HepG2 (cell line): ENCODE data around the gene BIRC5. TPM values are rescaled to one million over a fixed set of nuclear protein-coding genes. Genes with fewer than 3 reads are reported as not detected.

Source experiments
- ARHGAP35 ChIP-seq: sonication (generic); formaldehyde crosslinking; IDR thresholded peaks from 2 replicates; pipeline ENCODE4 v1.9.0; 2022; ENCODE audit warnings: mild to moderate bottlenecking, inconsistent platforms, moderate library complexity, missing genetic modification reagents, borderline replicate concordance
- ARID2 ChIP-seq: sonication (generic); formaldehyde crosslinking; IDR thresholded peaks from 2 replicates; pipeline ENCODE4 v1.8.1; 2022; ENCODE audit warnings: mild to moderate bottlenecking, missing genetic modification reagents, borderline replicate concordance
- DMAP1 ChIP-seq: IDR thresholded peaks from 2 replicates; pipeline ENCODE4 v1.6.1; 2016
- HOXA3 ChIP-seq: sonication (generic); formaldehyde crosslinking; IDR thresholded peaks from 2 replicates; pipeline ENCODE4 v1.5.0; 2020; ENCODE audit warnings: missing genetic modification reagents
- IRF1 ChIP-seq: sonication (generic); formaldehyde crosslinking; IDR thresholded peaks from 2 replicates; pipeline ENCODE4 v1.4.0; 2020; ENCODE audit warnings: low read depth, mild to moderate bottlenecking, missing genetic modification reagents
- KAT2B ChIP-seq: fragments of 150-350 bp; IDR thresholded peaks from 2 replicates; pipeline ENCODE4 v1.6.1; 2014; ENCODE audit warnings: low read depth, low read length, borderline replicate concordance
- KLF13 ChIP-seq: sonication (generic); formaldehyde crosslinking; IDR thresholded peaks from 2 replicates; pipeline ENCODE4 v1.4.0; 2020; ENCODE audit warnings: mild to moderate bottlenecking, missing genetic modification reagents
- MNT ChIP-seq: fragments of 450-650 bp; IDR thresholded peaks from 2 replicates; pipeline ENCODE4 v1.6.1; 2016
- SCMH1 ChIP-seq: sonication (generic); formaldehyde crosslinking; IDR thresholded peaks from 2 replicates; pipeline ENCODE4 v1.9.0; 2021; ENCODE audit warnings: missing genetic modification reagents, mild to moderate bottlenecking, borderline replicate concordance
- TBX3 ChIP-seq: fragments of 450-650 bp; IDR thresholded peaks from 2 replicates; pipeline ENCODE4 v1.6.1; 2017; ENCODE audit warnings: antibody characterized with exemption, mild to moderate bottlenecking, inconsistent platforms, borderline replicate concordance
- TOE1 ChIP-seq: sonication (generic); formaldehyde crosslinking; IDR thresholded peaks from 2 replicates; pipeline ENCODE4 v1.4.0; 2020; ENCODE audit warnings: mild to moderate bottlenecking, missing genetic modification reagents
- ZBTB20 ChIP-seq: sonication (generic); formaldehyde crosslinking; IDR thresholded peaks from 2 replicates; pipeline ENCODE4 v1.8.1; 2023; ENCODE audit warnings: missing genetic modification reagents, low read depth, mild to moderate bottlenecking, borderline replicate concordance
- ZBTB33 ChIP-seq: sonication (generic); formaldehyde crosslinking; IDR thresholded peaks from 2 replicates; pipeline ENCODE4 v1.4.0; 2020; ENCODE audit warnings: missing genetic modification reagents
- ZBTB39 ChIP-seq: sonication (generic); formaldehyde crosslinking; IDR thresholded peaks from 2 replicates; pipeline ENCODE4 v1.5.0; 2020; ENCODE audit warnings: missing genetic modification reagents
- ZBTB4 ChIP-seq: sonication (generic); formaldehyde crosslinking; IDR thresholded peaks from 2 replicates; pipeline ENCODE4 v1.4.0; 2020; ENCODE audit warnings: missing genetic modification reagents, mild to moderate bottlenecking, borderline replicate concordance
- ZNF180 ChIP-seq: sonication (generic); formaldehyde crosslinking; IDR thresholded peaks from 2 replicates; pipeline ENCODE4 v1.4.0; 2020; ENCODE audit warnings: low read depth, missing genetic modification reagents, borderline replicate concordance
- ZNF326 ChIP-seq: sonication (generic); formaldehyde crosslinking; IDR thresholded peaks from 2 replicates; pipeline ENCODE4 v1.4.0; 2020; ENCODE audit warnings: missing genetic modification reagents, borderline replicate concordance
- polyA plus RNA-seq, 8 experiments: library from polyadenylated mRNA; depleted of rRNA in 3 of 8; stranded (reverse) in 7 of 8; unstranded in 1 of 8; fragments of >200 nt; fragmentation: Illumina TruSeq in 4 of 8; extraction: Trizol in 4 of 8; gene quantifications; 2 replicates each; pipeline versions ENCODE4 v1.2.1 to v1.2.3, GENCODE V29; 2011 to 2016; ENCODE audit warnings: low read depth in 4 of 8, missing spikeins in 1 of 8, mixed read lengths in 1 of 8; ENCODE audit not compliant: insufficient read depth in 1 of 8
- total RNA-seq, 5 experiments: library from RNA; depleted of rRNA; stranded (reverse); fragments of >200 nt; fragmentation: Illumina TruSeq; extraction: Trizol; gene quantifications; 2 replicates each; pipeline ENCODE4 v1.2.3, GENCODE V29; 2016; ENCODE audit warnings: low read depth in 1 of 5

The BIRC5 gene
- total and polyA plus RNA-seq, 2 of the 13 experiments (the other 11 are each of a cell fraction or from before 2014, with no cell fraction given): 30.3 to 135 TPM

- TF ChIP-seq ZBTB4 (CRISPR knock-in tag): no peak
- no peak for TF ChIP-seq TOE1 (CRISPR knock-in tag)
- no peak for TF ChIP-seq TBX3
- no peak for TF ChIP-seq ZBTB39 (CRISPR knock-in tag)
- TF ChIP-seq ZNF326 (CRISPR knock-in tag): no peak
- no peak for TF ChIP-seq KAT2B
- peak; percentile 100 for TF ChIP-seq ARID2
- no peak for TF ChIP-seq SCMH1 (CRISPR knock-in tag)
- no peak for TF ChIP-seq IRF1 (CRISPR knock-in tag)
- no peak; the same call in none of the 2 replicates for TF ChIP-seq ARHGAP35 (CRISPR knock-in tag)
- TF ChIP-seq DMAP1 (CRISPR knock-in tag): peak; percentile 90
- peak; percentile 86 for TF ChIP-seq MNT
- TF ChIP-seq ZNF180 (CRISPR knock-in tag): no peak
- peak; percentile 84; the same call in 1 of the 2 replicates for TF ChIP-seq ZBTB20 (CRISPR knock-in tag)
- peak; percentile 91 for TF ChIP-seq HOXA3
- peak; percentile 83; the same call in 1 of the 2 replicates for TF ChIP-seq ZBTB33 (CRISPR knock-in tag)
- TF ChIP-seq KLF13: no peak
Measured at GRCh38 chr17:78186692-78187595, 27.1 kb upstream of the BIRC5 start, which contains the start of the genes AFMID and TK1 (continued).
